PC-9 (cell line): ENCODE results near the gene KRT16. TPM values are rescaled to one million over a fixed set of nuclear protein-coding genes. Genes with fewer than 3 reads are reported as not detected.
"Not testable (repeated sequence)": the region's sequence is repeated elsewhere in the genome, so short reads cannot be mapped to it uniquely, and the experiment has no call there.

Experiments used
- BruUV-seq: library from RNA; stranded (reverse); fragments of 400-500 nt; replicated peaks from 2 replicates; lab custom pipeline; 2021; lab: Mats Ljungman, UMichigan
- CTCF ChIA-PET: fragments of 300-600 bp; sonication (Branson Sonifier 250); formaldehyde crosslinking; loops from one replicate; lab custom pipeline; 2022; ENCODE audit warnings: antibody characterized with exemption; lab: Charles Lee
- POLR2A ChIA-PET: fragments of 300-600 bp; sonication (Branson Sonifier 250); formaldehyde crosslinking; loops from one replicate; lab custom pipeline; 2022; ENCODE audit warnings: antibody characterized with exemption; ENCODE audit not compliant: unreplicated experiment; lab: Charles Lee
- DNase-seq, 2 experiments: peaks; one replicate each; pipeline versions ENCODE4 v3.0.0 to v3.0.0-alpha.2; 2015 to 2022; ENCODE audit warnings: mixed read lengths in 1 of 2
- H2AFZ ChIP-seq: fragments of 200-600 bp; sonication (generic); 2 replicates; pipeline ENCODE4 v1.8.1; 2017; ENCODE audit warnings: antibody characterized with exemption
- H3F3A ChIP-seq: fragments of 200-600 bp; sonication (generic); 2 replicates; pipeline ENCODE4 v1.8.1; 2017; ENCODE audit warnings: antibody characterized with exemption, mild to moderate bottlenecking, low read depth; ENCODE audit not compliant: insufficient read depth
- H3K27ac ChIP-seq: fragments of 200-600 bp; sonication (generic); 2 replicates; pipeline ENCODE4 v1.6.1; 2016; ENCODE audit warnings: mixed run types
- H3K27me3 ChIP-seq: fragments of 200-600 bp; sonication (generic); 2 replicates; pipeline ENCODE4 v1.6.1; 2016; ENCODE audit warnings: low read depth, mixed run types; ENCODE audit not compliant: insufficient read depth
- H3K36me3 ChIP-seq: fragments of 200-600 bp; sonication (generic); 2 replicates; pipeline ENCODE4 v1.6.1; 2016; ENCODE audit warnings: low read depth, mixed run types
- H3K4me1 ChIP-seq: fragments of 200-600 bp; sonication (generic); replicated peaks from 2 replicates; pipeline ENCODE4 v1.6.1; 2016; ENCODE audit warnings: mixed run types; ENCODE audit not compliant: insufficient read depth
- H3K4me2 ChIP-seq: fragments of 200-600 bp; sonication (generic); 2 replicates; pipeline ENCODE4 v1.6.1; 2017; ENCODE audit warnings: mixed run types
- H3K4me3 ChIP-seq: fragments of 200-600 bp; sonication (generic); 2 replicates; pipeline ENCODE4 v1.6.1; 2016; ENCODE audit warnings: mixed run types
- H3K79me2 ChIP-seq: fragments of 200-600 bp; sonication (generic); 2 replicates; pipeline ENCODE4 v1.6.1; 2017; ENCODE audit warnings: low read depth, mixed run types
- H3K9me2 ChIP-seq: fragments of 200-600 bp; sonication (generic); 2 replicates; pipeline ENCODE4 v1.8.1; 2017; ENCODE audit warnings: mild to moderate bottlenecking; ENCODE audit not compliant: insufficient read depth
- H3K9me3 ChIP-seq: fragments of 200-600 bp; sonication (generic); 2 replicates; pipeline ENCODE4 v1.8.1; 2016; ENCODE audit warnings: low read depth; ENCODE audit not compliant: insufficient read depth
- H4K20me1 ChIP-seq: fragments of 200-600 bp; sonication (generic); 2 replicates; pipeline ENCODE4 v1.8.1; 2017; ENCODE audit not compliant: insufficient read depth
- CTCF ChIP-seq: fragments of 200-600 bp; sonication (generic); conservative IDR thresholded peaks from 2 replicates; pipeline ENCODE4 v1.6.1; 2017; ENCODE audit warnings: mixed run types, antibody characterized with exemption, mild to moderate bottlenecking, moderate library complexity
- EZH2 ChIP-seq: fragments of 200-600 bp; sonication (generic); IDR thresholded peaks from 2 replicates; pipeline ENCODE4 v1.8.0; 2017; ENCODE audit warnings: antibody characterized with exemption, low read depth
- intact Hi-C: fragments of 100-400 bp; cut with micrococcal nuclease; formaldehyde crosslinking; loops from one replicate; pipeline ENCODE4 v1.10.0; 2022; ENCODE audit not compliant: unreplicated experiment
- total RNA-seq: library from RNA; stranded (reverse); gene quantifications from 2 replicates; pipeline ENCODE4 v1.2.3, GENCODE V29; 2021

KRT16 gene
- total RNA-seq, 1 experiment from 2014 or later, result 41.7 TPM

- peak overlapping the region; percentile 46 for H3K4me2 ChIP-seq
- intact Hi-C loops, result no loop called here
- H3K9me3 ChIP-seq, result no peaks in the 10 kb centered on the region
- TF ChIP-seq EZH2 (no peak), CTCF (no peak)
- H4K20me1 ChIP-seq, result no peaks in the 10 kb centered on the region
- POLR2A ChIA-PET, result interaction anchor here (0.6 kb wide), 1 partner anchor 108 kb away, joined by 7 read pairs; the partner anchor contains the start of gene KRT13
- CTCF ChIA-PET, result no interaction called here
- no peak for DNase-seq
- no TSS peak for BruUV-seq
- H3K27ac ChIP-seq, result peak overlapping the region; percentile 90
- H3K27me3 ChIP-seq, result no peaks in the 10 kb centered on the region
- H3F3A ChIP-seq, result peaks cover 15% of the 10 kb centered on the region; the same call in 1 of the 2 replicates
- no peaks in the 10 kb centered on the region for H3K79me2 ChIP-seq
- H3K9me2 ChIP-seq, result no peaks in the 10 kb centered on the region
- no peak overlapping the region for H2AFZ ChIP-seq
- peaks cover 32% of the 10 kb centered on the region for H3K4me1 ChIP-seq
- no peaks in the 10 kb centered on the region for H3K36me3 ChIP-seq
- no peak overlapping the region for H3K4me3 ChIP-seq
Measured at GRCh38 chr17:41613277-41614082, 913 bp upstream of the KRT16 start.

GRCh38 chr17:41610965-41611640 lies 1.5 kb downstream of the KRT16 start:
- peaks cover 24% of the 10 kb centered on the region for H3K4me1 ChIP-seq
- peak overlapping the region; percentile 99 for H3K4me2 ChIP-seq
- no TSS peak for BruUV-seq
- H3K79me2 ChIP-seq, result no peaks in the 10 kb centered on the region
- POLR2A ChIA-PET, result no interaction called here
- CTCF ChIA-PET, result no interaction called here
- H3K9me2 ChIP-seq, result no peaks in the 10 kb centered on the region
- H3K36me3 ChIP-seq, result no peaks in the 10 kb centered on the region
- no peak for DNase-seq
- H3K27me3 ChIP-seq, result no peaks in the 10 kb centered on the region
- H3K27ac ChIP-seq, result no peak overlapping the region
- no peaks in the 10 kb centered on the region for H4K20me1 ChIP-seq
- intact Hi-C loops, result no loop called here
- no peak for TF ChIP-seq EZH2
- no peak for TF ChIP-seq CTCF
- H2AFZ ChIP-seq, result no peak overlapping the region
- peaks cover 15% of the 10 kb centered on the region; the same call in 1 of the 2 replicates for H3F3A ChIP-seq
- H3K4me3 ChIP-seq, result no peak overlapping the region; the same call in 1 of the 2 replicates
- H3K9me3 ChIP-seq, result no peaks in the 10 kb centered on the region

GRCh38 chr17:41610061-41610517 lies 2.5 kb downstream of the KRT16 start:
- H3K9me2 ChIP-seq, DNase-seq, H2AFZ ChIP-seq, H4K20me1 ChIP-seq, H3K79me2 ChIP-seq, POLR2A ChIA-PET, H3K27ac ChIP-seq, BruUV-seq, H3K4me2 ChIP-seq, H3K4me3 ChIP-seq, H3K36me3 ChIP-seq, H3K27me3 ChIP-seq, intact Hi-C loops, CTCF ChIA-PET, H3K9me3 ChIP-seq: not testable (repeated sequence)
- Histone ChIP-seq H3F3A (peaks cover 15% of the 10 kb centered on the region; the same call in 1 of the 2 replicates), H3K4me1 (peaks cover 19% of the 10 kb centered on the region)

- CTCF ChIA-PET, H3K4me3 ChIP-seq, H3F3A ChIP-seq, H3K9me2 ChIP-seq, H3K79me2 ChIP-seq, H3K4me2 ChIP-seq, POLR2A ChIA-PET, DNase-seq, H3K9me3 ChIP-seq, intact Hi-C loops, BruUV-seq, H3K4me1 ChIP-seq, H2AFZ ChIP-seq, H4K20me1 ChIP-seq, H3K36me3 ChIP-seq, H3K27ac ChIP-seq, H3K27me3 ChIP-seq: not testable (repeated sequence)
Measured at GRCh38 chr17:41606930-41607329, 5.6 kb downstream of the KRT16 start.
